OCI-LY1 (cell line): ENCODE results near the gene MAP3K7CL.

Source experiments
- CTCF ChIP-seq: fragments of 200-600 bp; sonication (generic), shearing (Covaris generic); IDR thresholded peaks from 2 replicates; pipeline ENCODE4 v1.5.1; 2017; ENCODE audit warnings: mild to moderate bottlenecking, antibody characterized with exemption, low read length, moderate library complexity, mixed read lengths
- EZH2 ChIP-seq: fragments of 200-600 bp; sonication (generic), shearing (Covaris generic); IDR thresholded peaks from 2 replicates; pipeline ENCODE4 v1.8.0; 2017; ENCODE audit warnings: borderline replicate concordance, mixed run types, mild to moderate bottlenecking, antibody characterized with exemption, low read length, moderate library complexity, mixed read lengths

- TF ChIP-seq CTCF = no peak
- TF ChIP-seq EZH2 = no peak
Observed at GRCh38 chr21:29215709-29216108, 85.3 kb downstream of the MAP3K7CL start.
